Transverse colon (tissue), 4 donors: ENCODE results near the gene CDC25B. TPM values are rescaled to one million over a fixed set of nuclear protein-coding genes. Genes with fewer than 3 reads are reported as not detected.
A peak's percentile ranks its signal among the peaks of the same experiment; 100 is the strongest.

Source experiments
- DNase-seq: peaks from one replicate; pipeline ENCODE4 v3.0.0-alpha.2; 2019
- H3K27ac ChIP-seq, 4 donors: fragments of 200-600 bp; sonication (generic); 2 replicates each; pipeline ENCODE4 v1.5.1; 2016 to 2018; ENCODE audit warnings: inconsistent platforms in 4 of 4
- H3K27me3 ChIP-seq: fragments of 200-600 bp; sonication (generic); 2 replicates; pipeline ENCODE4 v1.5.1; 2017; ENCODE audit warnings: inconsistent platforms
- H3K36me3 ChIP-seq, 4 donors: fragments of 200-600 bp; sonication (generic); 2 replicates each; pipeline ENCODE4 v1.5.1; 2017 to 2019; ENCODE audit warnings: inconsistent platforms in 4 of 4
- H3K4me1 ChIP-seq, 4 donors: fragments of 200-600 bp; sonication (generic); 2 replicates each; pipeline ENCODE4 v1.5.1; 2017 to 2020; ENCODE audit warnings: inconsistent platforms in 4 of 4
- H3K4me3 ChIP-seq, 4 donors: fragments of 200-600 bp; sonication (generic); 1 replicate in 1 of 4; 2 replicates in 3 of 4; pipeline versions ENCODE4 v1.5.1 to v1.6.1; 2017 to 2019; ENCODE audit warnings: inconsistent platforms in 4 of 4
- H3K9me3 ChIP-seq, 2 donors: fragments of 200-600 bp; sonication (generic); 2 replicates each; pipeline ENCODE4 v1.5.1; 2017 to 2019; ENCODE audit warnings: inconsistent platforms in 2 of 2
- CTCF ChIP-seq, 5 experiments: fragments of 200-600 bp in 3 of 5; fragments of 450-650 bp in 2 of 5; sonication (generic) in 3 of 5; IDR thresholded peaks; 1 replicate in 2 of 5; 2 replicates in 3 of 5; pipeline ENCODE4 v1.5.1; 2016 to 2017; ENCODE audit warnings: antibody characterized with exemption in 5 of 5, inconsistent platforms in 3 of 5, mild to moderate bottlenecking in 2 of 5, moderate library complexity in 1 of 5
- EP300 ChIP-seq: sonication (generic); formaldehyde crosslinking; IDR thresholded peaks from one replicate; pipeline ENCODE4 v1.6.1; 2017; ENCODE audit warnings: antibody characterized with exemption, low read depth
- POLR2A ChIP-seq: fragments of 450-650 bp; IDR thresholded peaks from one replicate; pipeline ENCODE4 v1.6.1; 2016; ENCODE audit warnings: antibody characterized with exemption, mild to moderate bottlenecking, moderate library complexity
- POLR2AphosphoS5 ChIP-seq, 3 donors: sonication (generic); formaldehyde crosslinking; IDR thresholded peaks; one replicate each; pipeline ENCODE4 v1.6.1; 2016; ENCODE audit warnings: antibody characterized with exemption in 3 of 3
- WGBS, 2 donors: methylation state at CpG; one replicate each; pipeline ENCODE4 v1.1.5; 2018; ENCODE audit warnings: low coverage in 1 of 2; 5-methylcytosine and 5-hydroxymethylcytosine counted together
- in situ Hi-C, 4 donors: fragments of 200-750 bp; cut with MboI; loops; one replicate each; pipeline versions ENCODE4 v1.15.0 to v1.15.1; 2017; ENCODE audit warnings: low sequenced_read_pairs in 3 of 4, low pct_ligation_motif_present in 1 of 4, low pct_unique_long_range_greater_than_20kb in 1 of 4
- intact Hi-C: fragments of 100-400 bp; cut with DNase I; formaldehyde crosslinking; loops from one replicate; pipeline ENCODE4 v1.15.1; 2023; ENCODE audit warnings: low total_unique reads
- total RNA-seq, 4 donors: library from RNA; depleted of rRNA; stranded (reverse); fragments of >200 nt; gene quantifications; one replicate each; pipeline ENCODE4 v1.1.0, GENCODE V29; 2016

CDC25B gene
- total RNA-seq, 4 donors from 2014 or later, result 14.1 to 89.4 (median 39.5) TPM

- Histone ChIP-seq H3K4me3 (no peak overlapping the region), H3K36me3 (peaks cover 0 to 12% (median 0%) of the 10 kb centered on the region in 4 donors), H3K27ac (no peak overlapping the region)
These were observed 7.7 kb downstream of the CDC25B start for GRCh38 chr20:3803854-3804253.

GRCh38 chr20:3804254-3804751 is 8.2 kb downstream of the CDC25B start:
- Histone ChIP-seq H3K4me1 (peaks cover 27 to 56% (median 44%) of the 10 kb centered on the region in 4 donors), H3K27ac (peak overlapping the region; percentile 96 to 97 (median 96)), H3K27me3 (no peaks in the 10 kb centered on the region), H3K9me3 (no peaks in the 10 kb centered on the region), H3K4me3 (no peak overlapping the region), H3K36me3 (peaks cover 0 to 12% (median 0%) of the 10 kb centered on the region in 4 donors)
- no peak for DNase-seq
- intact Hi-C loops (no loop called here), in situ Hi-C loops (no loop called here)
- WGBS, 2 donors, result 70 to 83% methylated on average over 2 to 11 of the region's 11 CpGs
- TF ChIP-seq POLR2A (no peak), CTCF (IDR thresholded peaks at IDR 0.05) (no peak), POLR2AphosphoS5 (IDR thresholded peaks at IDR 0.05) (no peak), EP300 (no peak)

More at GRCh38 chr20:3803854-3804253, 7.7 kb downstream of the CDC25B start:
- intact Hi-C loops, result no loop called here
- DNase-seq, result no peak
- H3K9me3 ChIP-seq, result no peaks in the 10 kb centered on the region
- in situ Hi-C loops, result no loop called here
- H3K4me1 ChIP-seq, result peaks cover 30 to 58% (median 47%) of the 10 kb centered on the region in 4 donors
- no peaks in the 10 kb centered on the region for H3K27me3 ChIP-seq
- TF ChIP-seq POLR2A (no peak), POLR2AphosphoS5 (IDR thresholded peaks at IDR 0.05) (no peak), CTCF (IDR thresholded peaks at IDR 0.05) (no peak), EP300 (no peak)
- WGBS, 2 donors, result 50 to 94% methylated on average over 1 to 6 of the region's 6 CpGs

- in situ Hi-C loops (no loop called here), intact Hi-C loops (no loop called here)
- TF ChIP-seq CTCF (IDR thresholded peaks at IDR 0.05) (no peak), POLR2AphosphoS5 (IDR thresholded peaks at IDR 0.05) (no peak)
- no peak overlapping the region for H3K4me3 ChIP-seq
- WGBS, 2 donors, result 92% methylated on average over 5 of the region's 11 CpGs; no CpG with 5 or more reads in 1 of the 2 donors
- H3K4me1 ChIP-seq, result peaks cover 26 to 54% (median 43%) of the 10 kb centered on the region in 4 donors
- peak overlapping the region; percentile 96 to 97 (median 96) for H3K27ac ChIP-seq
- peaks cover 0 to 12% (median 0%) of the 10 kb centered on the region in 4 donors for H3K36me3 ChIP-seq
- H3K9me3 ChIP-seq, result no peaks in the 10 kb centered on the region
- DNase-seq, result no peak
- no peaks in the 10 kb centered on the region for H3K27me3 ChIP-seq
These were observed 8.7 kb downstream of the CDC25B start for GRCh38 chr20:3804781-3805180.

GRCh38 chr20:3808544-3808943 is 12.4 kb downstream of the CDC25B start:
- Histone ChIP-seq H3K36me3 (no peaks in the 10 kb centered on the region), H3K9me3 (no peaks in the 10 kb centered on the region), H3K27ac (peak overlapping the region; percentile 96 to 97 (median 96)), H3K27me3 (no peaks in the 10 kb centered on the region), H3K4me3 (no peak overlapping the region), H3K4me1 (peaks cover 38 to 79% (median 66%) of the 10 kb centered on the region in 4 donors)
- TF ChIP-seq EP300 (no peak), POLR2A (no peak), POLR2AphosphoS5 (IDR thresholded peaks at IDR 0.05) (no peak), CTCF (IDR thresholded peaks at IDR 0.05) (no peak)
- intact Hi-C loops, result no loop called here
- DNase-seq, result no peak
- 70 to 77% methylated on average over 3 of the region's 3 CpGs for WGBS, 2 donors
- in situ Hi-C loops, result no loop called here
